GM21737 (cell line): ENCODE data around the gene PNP.
"Not testable (repeated sequence)": the region's sequence is repeated elsewhere in the genome, so short reads cannot be mapped to it uniquely, and the experiment has no call there.

Source experiments
- ATAC-seq: cut with Tn5 transposase; IDR thresholded peaks from one replicate; pipeline ENCODE4 v1.9.1; 2021; ENCODE audit warnings: mild to moderate bottlenecking, moderate library complexity; ENCODE audit not compliant: unreplicated experiment

The PNP gene

GRCh38 chr14:20489093-20489994, 20.1 kb downstream of the PNP start:
- peak; percentile 58 for ATAC-seq

DNA sequence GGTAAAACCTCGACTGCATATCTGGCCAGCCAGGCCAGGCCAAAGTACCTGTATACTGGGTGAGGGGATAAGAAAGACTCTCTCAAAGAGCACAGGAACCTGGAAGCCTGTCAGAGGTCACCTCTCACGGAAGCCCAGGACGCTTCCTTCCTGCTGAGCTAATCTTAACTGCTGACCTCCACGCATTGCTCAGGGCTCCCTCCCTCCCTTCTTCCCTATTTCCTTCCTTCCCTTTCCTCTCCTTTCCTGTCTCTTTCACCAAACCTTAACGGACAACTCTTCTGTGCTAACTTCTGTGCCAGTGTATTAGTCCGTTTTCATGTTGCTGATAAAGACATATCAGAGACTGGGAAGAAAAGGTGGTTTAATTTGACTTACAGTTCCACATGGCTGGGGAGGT, 21.4 kb downstream of the PNP start:
- ATAC-seq, result no peak

DNA sequence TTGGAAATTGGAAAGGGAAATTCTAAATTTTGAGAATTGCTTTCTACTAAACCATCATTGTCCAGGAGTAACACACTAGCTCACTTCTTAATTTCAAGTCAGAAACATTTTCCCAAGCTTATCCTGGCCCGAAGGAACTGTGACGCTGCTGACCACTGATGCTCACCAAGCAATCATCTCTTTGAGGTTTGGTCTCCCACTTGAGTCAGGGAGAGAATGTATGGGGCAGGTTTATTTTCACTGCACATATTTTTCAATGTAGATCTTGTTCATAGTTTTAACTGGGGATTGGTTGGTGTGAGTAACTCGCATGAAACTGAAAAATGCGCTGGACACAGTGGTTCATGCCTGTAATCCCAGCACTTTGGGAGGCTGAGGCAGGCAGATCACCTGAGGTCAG, 23.3 kb downstream of the PNP start:
- no peak for ATAC-seq

GRCh38 chr14:20493634-20494033, 24.4 kb downstream of the PNP start:
- ATAC-seq, result no peak

GRCh38 chr14:20494935-20495766, 25.9 kb downstream of the PNP start:
- ATAC-seq, result no peak

DNA sequence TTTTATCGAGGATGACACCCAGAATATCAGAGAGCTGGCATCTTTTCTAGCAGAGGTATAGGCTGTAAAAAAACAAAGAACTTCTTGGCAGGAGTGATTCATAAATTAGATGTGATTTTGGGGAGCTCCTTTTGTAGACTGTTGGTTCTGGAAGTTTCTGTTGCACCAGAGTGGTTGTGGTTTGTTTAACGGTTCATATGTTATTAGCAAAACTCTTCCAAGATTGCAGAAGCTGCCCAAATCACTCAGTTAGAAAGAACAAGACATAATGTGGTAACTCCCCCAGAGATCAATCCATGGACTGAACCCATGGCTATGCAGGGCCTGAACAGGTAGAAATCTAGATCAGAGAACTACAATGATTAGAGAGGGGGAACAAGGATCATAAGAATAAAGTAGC, 29.4 kb downstream of the PNP start:
- ATAC-seq, result no peak

GRCh38 chr14:20499108-20499507, 29.9 kb downstream of the PNP start:
- no peak for ATAC-seq

DNA sequence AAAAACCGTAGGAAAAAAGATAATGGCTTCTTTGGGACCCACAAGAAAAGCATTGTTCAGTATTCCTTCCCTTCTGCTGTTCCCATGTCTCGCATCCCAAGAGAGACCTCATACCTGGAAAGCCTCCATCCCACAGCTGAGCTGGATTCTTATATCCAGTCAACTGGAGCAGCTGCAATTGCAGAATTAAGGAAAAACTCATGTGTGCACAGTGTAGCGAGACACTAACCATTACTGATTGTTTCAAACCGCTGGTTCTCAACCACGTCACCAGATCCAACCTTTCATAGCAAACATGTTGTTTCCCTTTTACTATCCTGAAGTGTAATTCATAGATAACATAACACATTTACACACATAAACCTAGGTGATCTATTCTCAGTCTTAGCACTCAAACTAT, 30.7 kb downstream of the PNP start:
- ATAC-seq, result no peak

DNA sequence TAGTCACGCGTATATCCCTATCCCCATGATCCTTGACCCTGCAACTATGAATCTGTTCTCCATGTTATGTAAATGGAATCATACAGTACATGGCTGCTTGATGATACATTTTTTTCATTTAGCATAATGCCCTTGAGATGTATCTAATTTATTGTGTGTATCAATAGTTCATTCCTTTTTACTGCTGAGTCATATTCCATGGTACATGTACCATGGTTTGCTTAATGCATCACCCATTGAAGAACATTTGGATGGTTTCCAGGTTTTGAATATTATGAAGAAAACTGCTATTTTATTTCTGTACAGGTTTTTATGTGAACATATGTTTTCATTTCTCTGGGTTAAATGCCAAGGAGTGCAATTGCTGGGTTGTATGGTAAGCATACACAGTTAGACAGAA, 32.1 kb downstream of the PNP start:
- ATAC-seq, result no peak

DNA sequence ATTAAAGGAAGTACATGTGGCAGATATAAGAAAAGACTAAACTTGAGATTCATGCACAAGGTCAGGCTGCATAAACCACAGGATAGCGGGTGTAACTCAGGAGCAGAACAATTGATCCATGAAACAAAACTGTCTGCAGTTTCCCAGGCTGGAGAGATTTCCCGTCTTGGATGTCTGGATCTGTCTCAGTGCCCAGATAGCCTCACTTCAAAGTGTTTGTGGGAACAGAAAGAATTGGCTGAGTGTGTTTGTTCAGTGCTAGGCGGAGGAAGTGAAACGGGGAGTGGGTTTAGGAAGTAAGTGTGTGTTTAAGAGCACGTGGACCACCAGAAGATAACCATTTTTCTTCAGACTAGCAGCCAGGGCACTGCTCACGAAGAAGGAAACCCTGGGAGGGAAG, 34.7 kb downstream of the PNP start:
- no peak for ATAC-seq

DNA sequence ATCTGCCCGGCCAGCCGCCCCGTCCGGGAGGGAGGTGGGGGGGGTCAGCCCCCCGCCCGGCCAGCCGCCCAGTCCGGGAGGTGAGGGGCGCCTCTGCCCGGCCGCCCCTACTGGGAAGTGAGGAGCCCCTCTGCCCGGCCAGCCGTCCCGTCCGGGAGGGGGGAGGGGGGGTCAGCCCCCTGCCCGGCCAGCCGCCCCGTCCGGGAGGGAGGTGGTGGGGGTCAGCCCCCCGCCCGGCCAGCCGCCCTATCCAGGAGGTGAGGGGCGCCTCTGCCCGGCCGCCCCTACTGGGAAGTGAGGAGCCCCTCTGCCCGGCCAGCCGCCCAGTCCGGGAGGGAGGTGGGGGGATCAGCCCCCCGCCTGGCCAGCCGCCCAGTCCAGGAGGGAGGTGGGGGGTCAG, 37.1 kb downstream of the PNP start:
- not testable (repeated sequence) for ATAC-seq

- not testable (repeated sequence) for ATAC-seq
Measured at GRCh38 chr14:20506752-20507151, 37.5 kb downstream of the PNP start.

GRCh38 chr14:20507537-20507936, 38.3 kb downstream of the PNP start:
- not testable (repeated sequence) for ATAC-seq

GRCh38 chr14:20508367-20508766, 39.2 kb downstream of the PNP start:
- ATAC-seq, result no peak

DNA sequence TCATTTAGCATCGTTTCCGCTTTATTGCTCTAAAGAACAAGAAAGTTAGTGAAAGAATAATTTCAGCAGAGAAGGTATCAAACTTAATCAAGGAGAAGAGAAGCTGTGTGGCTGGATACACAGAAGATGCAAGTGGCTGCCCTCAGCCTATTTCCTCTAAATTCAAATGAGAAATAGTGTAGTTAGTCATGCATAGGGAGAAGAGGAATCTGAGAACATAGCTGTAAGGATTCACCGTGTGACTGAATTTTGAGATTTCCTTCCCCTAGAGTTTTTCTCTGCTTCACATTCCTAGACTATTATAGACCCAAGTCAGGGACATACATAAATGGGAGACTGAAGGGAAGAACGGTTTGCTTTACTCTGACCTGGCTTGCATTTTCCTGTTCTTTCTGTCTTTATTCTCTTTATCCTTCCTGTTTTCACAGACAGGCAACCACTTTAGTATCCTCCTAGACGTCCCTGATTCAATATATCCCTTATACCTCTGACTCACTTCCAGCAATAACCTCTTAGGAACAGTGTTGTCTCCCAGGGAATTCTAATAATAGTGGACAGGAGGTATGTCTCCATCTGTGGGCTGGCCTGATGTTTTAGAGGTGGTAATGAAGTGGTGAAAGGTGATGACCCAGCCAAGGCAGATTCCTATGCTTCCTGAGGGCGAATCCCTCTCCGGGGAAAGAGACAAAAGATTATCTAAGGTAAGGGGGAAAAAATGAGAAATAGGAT, 43.1 kb downstream of the PNP start:
- ATAC-seq, result no peak

- no peak for ATAC-seq
Measured at GRCh38 chr14:20515846-20516245, 46.6 kb downstream of the PNP start.

DNA sequence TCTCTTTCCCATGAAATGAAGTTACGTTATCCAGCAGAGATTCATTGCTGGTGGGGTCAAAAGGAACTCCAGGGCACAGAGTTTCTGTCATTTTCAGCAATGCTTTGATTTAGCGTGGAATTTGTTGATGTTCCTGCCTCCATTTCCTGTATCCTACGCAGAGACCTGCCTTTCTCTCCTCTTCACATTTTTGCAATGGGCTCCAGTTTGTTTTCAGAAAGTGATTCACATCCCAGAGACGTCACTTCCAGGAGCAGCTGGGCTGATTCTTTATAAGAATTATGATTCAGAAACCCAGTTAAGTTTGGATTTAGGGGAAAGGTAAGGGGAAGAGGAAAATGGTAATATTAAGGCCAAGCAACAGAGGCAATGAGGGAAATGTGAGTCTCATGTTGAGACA, 47.7 kb downstream of the PNP start:
- ATAC-seq, result no peak

DNA sequence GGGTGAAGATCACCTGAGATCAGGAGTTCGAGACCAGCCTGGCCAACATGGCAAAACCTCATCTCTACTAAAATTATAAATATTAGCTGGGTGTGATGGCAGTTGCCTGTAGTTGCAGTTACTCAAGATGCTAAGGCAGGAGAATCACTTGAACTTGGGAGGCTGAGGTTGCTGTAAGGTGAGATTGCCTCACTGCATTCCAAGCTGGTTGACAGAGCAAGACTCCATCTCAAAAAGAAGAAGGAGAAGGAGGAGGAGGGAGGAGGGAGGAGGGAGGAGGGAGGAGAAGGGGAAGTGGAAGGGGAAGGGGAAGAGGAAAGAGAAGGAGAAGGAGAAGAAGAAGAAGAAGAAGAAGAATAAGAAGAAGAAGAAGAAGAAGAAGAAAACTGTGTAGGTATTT, 53.1 kb downstream of the PNP start:
- no peak for ATAC-seq

GRCh38 chr14:20524027-20524426, 54.8 kb downstream of the PNP start:
- ATAC-seq, result no peak
